CD8-positive, alpha-beta memory T cell (primary cell): ENCODE measurements around the gene TMEM270. TPM values are rescaled to one million over a fixed set of nuclear protein-coding genes. Genes with fewer than 3 reads are reported as not detected.
"Not testable (repeated sequence)": the region's sequence is repeated elsewhere in the genome, so short reads cannot be mapped to it uniquely, and the experiment has no call there.

Experiments used
- CTCF ChIA-PET: fragments of 350-600 bp; sonication (Branson Sonifier 250); formaldehyde crosslinking; loops from one replicate; lab custom pipeline; 2021; ENCODE audit warnings: antibody characterized with exemption; lab: Charles Lee
- POLR2A ChIA-PET: fragments of 350-600 bp; sonication (Branson Sonifier 250); formaldehyde crosslinking; loops from one replicate; lab custom pipeline; 2021; ENCODE audit warnings: antibody characterized with exemption; lab: Charles Lee
- DNase-seq, 5 donors: peaks; one replicate each; pipeline versions ENCODE4 v3.0.0 to v3.0.0-alpha.2; 2020 to 2022; ENCODE audit warnings: mixed read lengths in 1 of 5
- H3K27ac ChIP-seq: one replicate; pipeline ENCODE4 v1.7.0; 2013; ENCODE audit warnings: low read depth, mild to moderate bottlenecking, low read length, moderate library complexity
- H3K27me3 ChIP-seq: 2 replicates; pipeline ENCODE4 v1.7.0; 2013; ENCODE audit warnings: low read length, mild to moderate bottlenecking; ENCODE audit not compliant: insufficient read depth, poor library complexity, severe bottlenecking
- H3K36me3 ChIP-seq: 2 replicates; pipeline ENCODE4 v1.7.0; 2013; ENCODE audit warnings: mild to moderate bottlenecking, low read length, moderate library complexity; ENCODE audit not compliant: insufficient read depth
- H3K4me1 ChIP-seq: 2 replicates; pipeline ENCODE4 v1.7.0; 2013; ENCODE audit warnings: mild to moderate bottlenecking, low read length, moderate library complexity; ENCODE audit not compliant: insufficient read depth
- H3K4me3 ChIP-seq: 2 replicates; pipeline ENCODE4 v1.7.0; 2013; ENCODE audit warnings: mild to moderate bottlenecking, low read length
- H3K9me3 ChIP-seq: 2 replicates; pipeline ENCODE4 v1.7.0; 2013; ENCODE audit warnings: mild to moderate bottlenecking, low read length
- H3K27ac Mint-ChIP-seq, 8 donors: one replicate each; pipeline ENCODE4 v1.8.0; 2020 to 2021; ENCODE audit warnings: mixed read lengths in 8 of 8, mild to moderate bottlenecking in 6 of 8, inconsistent platforms in 3 of 8, moderate library complexity in 3 of 8
- H3K27me3 Mint-ChIP-seq, 2 donors: one replicate each; pipeline ENCODE4 v1.8.0; 2020 to 2021; ENCODE audit warnings: mixed read lengths in 2 of 2, mild to moderate bottlenecking in 1 of 2, moderate library complexity in 1 of 2
- H3K36me3 Mint-ChIP-seq, 3 donors: one replicate each; pipeline ENCODE4 v1.8.0; 2020 to 2021; ENCODE audit warnings: mixed read lengths in 3 of 3, inconsistent platforms in 1 of 3, mild to moderate bottlenecking in 1 of 3
- H3K4me1 Mint-ChIP-seq, 3 donors: one replicate each; pipeline ENCODE4 v1.8.0; 2020 to 2021; ENCODE audit warnings: mixed read lengths in 3 of 3, inconsistent platforms in 1 of 3, mild to moderate bottlenecking in 1 of 3
- H3K4me3 Mint-ChIP-seq, 7 donors: one replicate each; pipeline ENCODE4 v1.8.0; 2020 to 2021; ENCODE audit warnings: mixed read lengths in 7 of 7, mild to moderate bottlenecking in 6 of 7, moderate library complexity in 4 of 7, inconsistent platforms in 2 of 7
- H3K9me3 Mint-ChIP-seq, 5 donors: one replicate each; pipeline ENCODE4 v1.8.0; 2020 to 2022; ENCODE audit warnings: mixed read lengths in 5 of 5, mild to moderate bottlenecking in 3 of 5, moderate library complexity in 2 of 5, inconsistent platforms in 1 of 5
- polyA plus RNA-seq: library from polyadenylated mRNA; unstranded; fragments of 300-500 nt; fragmentation: Illumina TruSeq; gene quantifications from one replicate; pipeline ENCODE4 v1.2.3, GENCODE V29; 2021
- total RNA-seq, 2 experiments: library from RNA; stranded (reverse); gene quantifications; one replicate each; pipeline ENCODE4 v1.2.3, GENCODE V29; 2021

TMEM270 gene
- total and polyA plus RNA-seq, 3 experiments from 2014 or later = not detected

DNA sequence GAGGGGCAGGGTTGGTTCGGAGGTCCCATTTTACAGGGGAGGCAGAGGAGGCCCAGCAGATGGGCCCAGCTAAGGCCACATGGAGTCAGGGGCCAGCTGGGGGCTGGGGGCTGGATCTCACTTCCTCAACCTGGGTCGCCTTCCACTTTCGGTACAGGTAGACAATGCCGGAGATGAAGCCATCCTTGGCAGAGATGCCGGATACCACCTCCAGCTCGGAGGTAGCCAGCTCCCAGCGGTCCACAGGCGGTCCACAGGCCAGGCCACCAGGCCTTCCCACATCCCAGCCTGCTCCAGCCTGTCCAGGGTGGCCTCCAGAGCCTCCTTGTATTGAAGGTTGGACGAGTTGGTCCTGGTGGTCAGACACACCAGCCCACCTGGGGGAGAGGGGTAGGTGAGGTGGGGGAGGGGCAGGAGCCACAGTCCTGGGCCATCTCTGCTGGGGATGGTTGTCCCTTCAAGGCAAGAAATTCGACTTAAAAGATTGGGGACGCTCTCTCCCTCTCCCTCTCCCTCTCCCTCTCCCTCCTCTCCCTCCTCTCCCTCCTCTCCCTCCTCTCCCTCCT, 26.2 kb upstream of the TMEM270 start:
- ChIA-PET POLR2A (no interaction called here), CTCF (no interaction called here)
- Histone ChIP-seq H3K27me3 (no peaks in the 10 kb centered on the region), H3K4me1 (no peaks in the 10 kb centered on the region), H3K9me3 (no peaks in the 10 kb centered on the region), H3K36me3 (no peaks in the 10 kb centered on the region), H3K4me3 (no peak overlapping the region), H3K27ac (no peak overlapping the region)
- Mint-ChIP-seq H3K4me3 (no peak overlapping the region), H3K4me1 (peaks cover 0 to 2% (median 2%) of the 10 kb centered on the region in 3 donors), H3K27ac (no peak overlapping the region), H3K27me3 (peaks cover 4 to 12% of the 10 kb centered on the region in 2 donors), H3K9me3 (no peaks in the 10 kb centered on the region), H3K36me3 (no peaks in the 10 kb centered on the region)
- no peak for DNase-seq

DNA sequence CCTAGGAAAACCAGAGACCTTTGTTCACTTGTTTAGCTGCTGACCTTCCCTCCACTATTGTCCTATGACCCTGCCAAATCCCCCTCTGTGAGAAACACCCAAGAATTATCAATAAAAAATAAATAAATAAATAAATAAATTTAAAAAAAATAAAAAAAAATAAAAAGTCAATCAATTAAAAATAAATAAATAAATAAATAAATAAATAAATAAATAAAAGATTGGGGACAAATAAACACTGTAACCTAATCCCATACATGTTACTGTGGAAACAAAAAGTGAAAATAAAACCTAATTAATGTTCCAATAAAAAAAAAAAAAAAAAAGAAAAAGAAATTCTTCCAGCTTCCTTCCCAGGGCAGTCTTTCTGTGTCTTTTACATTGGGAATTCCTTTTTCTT, 23.8 kb upstream of the TMEM270 start:
- H3K9me3 ChIP-seq, CTCF ChIA-PET, POLR2A ChIA-PET, H3K27me3 Mint-ChIP-seq, H3K36me3 Mint-ChIP-seq, H3K27ac ChIP-seq, H3K36me3 ChIP-seq, H3K4me3 ChIP-seq, H3K4me1 ChIP-seq, H3K9me3 Mint-ChIP-seq, H3K27me3 ChIP-seq, H3K4me1 Mint-ChIP-seq, H3K4me3 Mint-ChIP-seq, DNase-seq, H3K27ac Mint-ChIP-seq: not testable (repeated sequence)

DNA sequence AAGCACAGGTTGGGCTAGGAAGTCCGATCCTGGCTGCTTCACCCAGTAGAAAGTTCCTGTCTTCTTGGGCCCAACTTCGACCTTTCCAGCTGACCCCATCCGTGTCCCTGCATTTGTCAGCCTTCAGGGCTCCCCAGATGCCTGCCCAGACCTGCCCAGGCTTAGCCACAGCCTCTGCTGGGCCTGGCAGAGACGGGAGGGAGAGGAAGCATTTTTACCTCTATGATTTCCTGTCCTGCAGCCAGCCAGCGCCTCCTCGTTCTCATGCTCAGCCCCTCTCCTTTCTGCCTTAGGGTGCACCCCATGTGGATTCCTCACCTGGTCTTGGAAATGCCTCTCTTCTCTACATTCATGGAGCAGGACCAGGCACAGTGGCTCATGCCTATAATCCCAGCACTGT, 22.3 kb upstream of the TMEM270 start:
- ChIA-PET POLR2A (interaction anchor here (0.6 kb wide), 1 partner anchor 12 kb away, joined by 6 read pairs; no protein-coding TSS in a partner anchor), CTCF (no interaction called here)
- H3K27me3 ChIP-seq = no peaks in the 10 kb centered on the region
- H3K27ac ChIP-seq = no peak overlapping the region
- no peak for DNase-seq
- no peaks in the 10 kb centered on the region for H3K9me3 ChIP-seq
- no peaks in the 10 kb centered on the region for H3K9me3 Mint-ChIP-seq
- H3K4me3 Mint-ChIP-seq = no peak overlapping the region
- H3K36me3 Mint-ChIP-seq = no peaks in the 10 kb centered on the region
- no peak overlapping the region for H3K27ac Mint-ChIP-seq
- H3K4me1 Mint-ChIP-seq = peaks cover 3 to 15% (median 5%) of the 10 kb centered on the region in 3 donors
- no peak overlapping the region for H3K4me3 ChIP-seq
- peaks cover 6% of the 10 kb centered on the region for H3K4me1 ChIP-seq
- no peaks in the 10 kb centered on the region for H3K36me3 ChIP-seq
- peaks cover 3 to 9% of the 10 kb centered on the region in 2 donors for H3K27me3 Mint-ChIP-seq

DNA sequence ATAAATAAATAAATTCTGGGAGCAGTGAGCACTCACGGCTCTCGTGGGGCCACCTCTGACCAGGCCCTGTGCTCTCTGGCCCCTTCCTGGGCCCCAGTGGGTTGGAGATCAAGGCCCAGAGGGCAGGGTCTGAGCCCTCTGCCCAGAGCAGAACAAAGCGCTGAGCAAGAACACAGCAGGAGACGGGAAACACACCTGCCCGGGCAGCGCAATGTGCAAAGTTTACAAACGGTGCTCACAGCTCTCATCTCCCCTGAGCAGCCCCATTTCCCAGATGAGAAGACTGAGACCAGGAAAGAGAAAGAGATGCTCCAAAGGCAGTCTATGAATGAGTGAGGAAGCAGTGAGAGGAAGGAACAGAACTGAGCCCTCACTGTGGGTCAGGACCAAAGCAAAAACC, 21.7 kb upstream of the TMEM270 start:
- no peaks in the 10 kb centered on the region for H3K9me3 ChIP-seq
- Mint-ChIP-seq H3K4me1 (peaks cover 7 to 21% (median 8%) of the 10 kb centered on the region in 3 donors), H3K36me3 (no peaks in the 10 kb centered on the region), H3K27ac (peak overlapping the region in 1 of 8 donors; percentile 8), H3K4me3 (no peak overlapping the region), H3K27me3 (peaks cover 3 to 9% of the 10 kb centered on the region in 2 donors), H3K9me3 (no peaks in the 10 kb centered on the region)
- H3K4me1 ChIP-seq = peaks cover 6% of the 10 kb centered on the region
- no peaks in the 10 kb centered on the region for H3K36me3 ChIP-seq
- H3K27ac ChIP-seq = no peak overlapping the region
- no peak overlapping the region for H3K4me3 ChIP-seq
- ChIA-PET POLR2A (no interaction called here), CTCF (no interaction called here)
- no peaks in the 10 kb centered on the region for H3K27me3 ChIP-seq
- DNase-seq = no peak

DNA sequence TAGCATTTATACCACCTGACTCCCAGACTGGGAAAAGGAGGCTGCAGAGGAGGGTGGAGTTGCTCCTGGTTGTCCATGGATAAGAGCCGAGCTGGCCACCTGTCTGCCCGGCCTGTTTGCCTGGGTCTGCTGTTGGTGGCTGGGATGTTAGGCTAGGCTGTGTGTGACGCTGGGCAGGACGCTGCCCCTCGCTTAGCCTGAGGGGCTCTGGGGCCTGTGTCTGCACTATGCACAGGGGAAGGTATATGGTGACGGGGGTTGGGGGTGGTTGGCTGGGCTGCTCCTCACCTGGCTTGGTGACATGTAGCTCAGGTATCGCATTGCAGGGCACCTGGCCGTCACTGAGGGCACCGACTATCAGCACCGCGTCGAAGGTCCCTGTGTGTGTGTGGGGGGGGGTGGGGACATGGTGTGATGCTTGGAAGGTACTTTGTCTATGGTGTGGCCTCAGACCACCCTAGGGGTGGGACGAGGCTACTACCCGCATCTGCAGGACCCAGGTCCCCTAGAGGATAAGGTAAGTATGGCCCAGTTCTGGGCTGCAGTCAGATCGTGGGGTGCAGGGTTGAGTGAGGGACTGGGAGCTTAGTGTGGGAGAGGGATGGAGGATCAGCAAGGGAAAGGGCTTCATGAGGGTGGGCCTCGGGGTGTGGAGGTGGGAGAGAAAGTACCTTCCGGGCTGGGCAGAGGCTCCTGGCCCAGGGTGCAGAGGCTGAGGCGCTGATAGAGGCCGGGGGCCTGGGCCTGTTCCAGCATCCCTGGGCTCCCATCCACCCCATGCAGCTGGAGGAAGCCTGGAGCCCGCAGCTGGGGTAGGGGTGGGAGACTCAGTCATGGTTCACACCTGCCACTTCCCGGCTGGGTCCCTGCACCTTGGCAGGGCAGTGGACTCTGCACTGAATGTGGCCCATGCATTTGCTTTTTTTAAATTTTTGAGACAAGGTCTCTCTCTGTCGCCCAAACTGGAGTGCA, 20.9 kb upstream of the TMEM270 start:
- ChIA-PET CTCF (no interaction called here), POLR2A (no interaction called here)
- Histone ChIP-seq H3K4me1 (peaks cover 6% of the 10 kb centered on the region), H3K4me3 (no peak overlapping the region), H3K9me3 (no peaks in the 10 kb centered on the region), H3K36me3 (no peaks in the 10 kb centered on the region), H3K27me3 (no peaks in the 10 kb centered on the region), H3K27ac (no peak overlapping the region)
- no peak for DNase-seq
- no peaks in the 10 kb centered on the region for H3K36me3 Mint-ChIP-seq
- peak overlapping the region in 2 of 7 donors; percentile 25 to 27 for H3K4me3 Mint-ChIP-seq
- no peaks in the 10 kb centered on the region for H3K9me3 Mint-ChIP-seq
- peaks cover 8 to 24% (median 8%) of the 10 kb centered on the region in 3 donors for H3K4me1 Mint-ChIP-seq
- H3K27me3 Mint-ChIP-seq = peaks cover 3 to 9% of the 10 kb centered on the region in 2 donors
- H3K27ac Mint-ChIP-seq = peak overlapping the region in 1 of 8 donors; percentile 8

DNA sequence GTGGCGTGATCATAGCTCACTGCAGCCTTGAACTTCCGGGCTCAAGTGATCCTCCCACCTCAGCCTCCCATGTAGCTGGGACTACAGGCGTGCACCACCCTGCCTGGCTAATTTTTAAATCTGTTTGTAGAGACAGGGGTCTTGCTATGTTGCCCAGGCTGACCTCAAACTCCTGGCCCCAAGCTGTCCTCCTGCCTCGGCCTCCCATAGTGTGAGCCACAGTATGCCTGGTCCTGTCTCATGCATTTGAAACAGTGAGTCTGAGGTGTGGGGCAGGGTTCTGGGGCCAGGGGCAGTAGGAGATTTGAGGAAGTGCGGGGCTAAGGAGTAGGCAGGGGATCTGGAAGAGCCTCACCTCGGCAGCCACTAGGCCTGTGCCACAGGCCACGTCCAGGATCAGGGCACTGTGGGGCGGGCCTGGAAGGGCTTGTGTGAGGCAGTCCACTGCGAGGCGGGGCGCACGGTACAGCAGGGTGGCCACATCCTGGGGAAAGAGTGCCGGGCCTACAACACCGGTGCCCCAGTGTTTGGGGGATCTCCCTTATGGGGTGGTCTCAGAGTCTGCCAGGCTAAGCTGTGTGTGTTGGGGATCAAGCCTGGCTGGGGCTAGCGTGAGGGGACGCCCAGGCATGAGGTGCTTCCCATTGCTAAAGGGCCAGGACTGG, 20.1 kb upstream of the TMEM270 start:
- peaks cover 8 to 24% (median 8%) of the 10 kb centered on the region in 3 donors for H3K4me1 Mint-ChIP-seq
- DNase-seq = no peak
- H3K27me3 ChIP-seq = no peaks in the 10 kb centered on the region
- H3K4me3 ChIP-seq = no peak overlapping the region
- no peaks in the 10 kb centered on the region for H3K9me3 Mint-ChIP-seq
- no peaks in the 10 kb centered on the region for H3K36me3 ChIP-seq
- H3K27ac ChIP-seq = no peak overlapping the region
- H3K36me3 Mint-ChIP-seq = no peaks in the 10 kb centered on the region
- CTCF ChIA-PET = interaction anchor here (1.4 to 2.6 kb wide), 2 partner anchors 10 to 15 kb away, joined by 3 to 10 read pairs; no protein-coding TSS in a partner anchor
- POLR2A ChIA-PET = no interaction called here
- H3K4me1 ChIP-seq = peaks cover 6% of the 10 kb centered on the region
- peak overlapping the region in 1 of 8 donors; percentile 54 for H3K27ac Mint-ChIP-seq
- no peaks in the 10 kb centered on the region for H3K9me3 ChIP-seq
- peak overlapping the region in 5 of 7 donors; percentile 10 to 45 (median 26) for H3K4me3 Mint-ChIP-seq
- peaks cover 3 to 9% of the 10 kb centered on the region in 2 donors for H3K27me3 Mint-ChIP-seq

DNA sequence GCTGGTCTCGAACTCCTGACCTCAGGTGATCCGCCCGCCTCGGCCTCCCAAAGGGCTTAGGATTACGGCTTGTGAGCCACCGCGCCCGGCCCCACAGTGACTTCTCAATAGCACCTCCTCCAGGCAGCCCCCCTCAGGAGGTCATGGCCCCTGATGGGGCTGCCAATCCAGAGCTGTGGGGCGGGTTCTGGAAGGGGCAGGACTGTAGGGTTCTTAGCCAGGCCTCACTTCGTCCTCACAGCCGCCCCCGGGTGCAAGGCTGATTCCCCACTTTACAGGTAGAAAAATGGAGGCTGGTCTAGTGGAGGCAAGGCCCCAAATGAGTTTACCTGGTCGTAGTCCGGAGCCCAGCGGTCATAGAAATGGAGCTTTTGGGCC, 19.3 kb upstream of the TMEM270 start:
- ChIA-PET POLR2A (no interaction called here), CTCF (interaction anchor here (1.4 to 2.6 kb wide), 2 partner anchors 9 to 14 kb away, joined by 3 to 10 read pairs; no protein-coding TSS in a partner anchor)
- peak overlapping the region in 1 of 8 donors; percentile 70 for H3K27ac Mint-ChIP-seq
- H3K9me3 Mint-ChIP-seq = no peaks in the 10 kb centered on the region
- DNase-seq = no peak
- Histone ChIP-seq H3K27ac (peak overlapping the region; percentile 51), H3K4me1 (peaks cover 6% of the 10 kb centered on the region), H3K9me3 (no peaks in the 10 kb centered on the region), H3K4me3 (peak overlapping the region; percentile 66), H3K27me3 (no peaks in the 10 kb centered on the region), H3K36me3 (no peaks in the 10 kb centered on the region)
- H3K36me3 Mint-ChIP-seq = no peaks in the 10 kb centered on the region
- peaks cover 3 to 9% of the 10 kb centered on the region in 2 donors for H3K27me3 Mint-ChIP-seq
- H3K4me1 Mint-ChIP-seq = peaks cover 8 to 24% (median 8%) of the 10 kb centered on the region in 3 donors
- peak overlapping the region; percentile 82 to 93 (median 87) for H3K4me3 Mint-ChIP-seq
